AG04450 (cell line): ENCODE measurements around the gene TULP1. TPM values are rescaled to one million over a fixed set of nuclear protein-coding genes. Genes with fewer than 3 reads are reported as not detected.
A peak's percentile ranks its signal among the peaks of the same experiment; 100 is the strongest.

ENCODE experiments used
- CTCF ChIA-PET: fragments of 300-600, 350-600 bp; formaldehyde crosslinking; extraction: SDS; loops from one replicate; lab custom pipeline; 2022; ENCODE audit warnings: antibody characterized with exemption, inconsistent platforms; lab: Charles Lee
- POLR2A ChIA-PET: fragments of 350-600 bp; formaldehyde crosslinking; extraction: SDS; loops from one replicate; lab custom pipeline; 2021; ENCODE audit warnings: antibody characterized with exemption, inconsistent platforms; lab: Yijun Ruan, JAX
- DNase-seq: peaks from one replicate; pipeline ENCODE4 v3.0.0-alpha.2; 2011; ENCODE audit warnings: low read depth, low spot score
- H3K27ac ChIP-seq: one replicate; pipeline ENCODE4 v1.5.1; 2012; ENCODE audit warnings: low read depth, low read length, control low read depth
- H3K27me3 ChIP-seq: one replicate; pipeline ENCODE4 v1.6.0; 2012; ENCODE audit warnings: low read length; ENCODE audit not compliant: control insufficient read depth, insufficient read depth
- H3K4me3 ChIP-seq: 2 replicates; pipeline ENCODE4 v1.5.1; 2011; ENCODE audit warnings: mild to moderate bottlenecking, low read depth, low read length, control low read depth
- H3K9me3 ChIP-seq: 2 replicates; pipeline ENCODE4 v1.5.1; 2012; ENCODE audit warnings: low read length; ENCODE audit not compliant: control insufficient read depth, insufficient read depth
- polyA plus RNA-seq: library from polyadenylated mRNA; depleted of rRNA; stranded (reverse); fragments of >200 nt; gene quantifications from 2 replicates; pipeline ENCODE4 v1.2.3, GENCODE V29; 2011
- TF ChIP-seq, protein P1 (sequence below): IDR thresholded peaks from 2 replicates; pipeline ENCODE4 v1.5.1; 2011; ENCODE audit warnings: low read depth, low read length, control low read depth, inconsistent platforms

TULP1 gene
- polyA plus RNA-seq, 1 experiment: not detected

DNA sequence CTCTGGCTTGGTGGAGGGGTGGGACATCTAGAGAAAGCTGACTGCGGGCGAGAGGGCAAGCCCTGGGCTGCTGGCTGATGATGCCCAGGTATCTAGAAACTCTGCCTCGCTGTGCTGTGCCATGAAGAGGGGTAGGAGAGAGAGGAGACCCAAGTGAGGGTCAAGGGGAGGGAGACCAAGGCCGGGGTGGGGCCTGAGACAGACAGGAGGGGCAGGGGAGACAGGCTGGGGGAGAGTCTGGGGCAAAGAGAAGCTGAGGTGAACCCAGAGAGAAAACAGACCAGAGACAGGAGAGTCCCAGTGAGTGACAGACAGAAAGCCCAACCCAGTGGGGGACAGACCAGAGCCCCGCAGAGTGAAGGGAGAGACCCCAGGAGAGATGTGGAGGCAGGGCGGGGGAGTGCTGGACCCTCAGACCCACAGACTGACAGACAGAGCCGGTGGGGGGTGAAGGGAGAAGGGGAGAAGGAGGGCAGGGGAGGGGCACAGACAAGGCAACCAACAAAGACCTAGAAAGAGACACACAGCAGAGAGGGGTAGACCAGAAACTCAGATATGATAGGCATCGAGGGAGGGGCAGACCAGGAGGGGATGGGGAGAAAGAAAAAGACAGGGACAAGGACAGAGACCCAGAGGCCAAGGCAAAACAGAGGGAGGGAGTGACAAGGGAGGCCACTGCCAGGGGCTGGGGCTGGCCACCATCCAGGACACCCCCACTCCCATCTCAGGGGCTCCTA lies 21.7 kb downstream of the TULP1 start:
- no peaks in the 10 kb centered on the region for H3K9me3 ChIP-seq
- H3K27ac ChIP-seq: peak overlapping the region; percentile 80
- no peak for DNase-seq
- POLR2A ChIA-PET: interaction anchor here (0.5 to 1.4 kb wide), 5 partner anchors 9 to 246 kb away, joined by 3 to 7 read pairs (median 3); no protein-coding TSS in a partner anchor
- TF ChIP-seq, protein P1, sequence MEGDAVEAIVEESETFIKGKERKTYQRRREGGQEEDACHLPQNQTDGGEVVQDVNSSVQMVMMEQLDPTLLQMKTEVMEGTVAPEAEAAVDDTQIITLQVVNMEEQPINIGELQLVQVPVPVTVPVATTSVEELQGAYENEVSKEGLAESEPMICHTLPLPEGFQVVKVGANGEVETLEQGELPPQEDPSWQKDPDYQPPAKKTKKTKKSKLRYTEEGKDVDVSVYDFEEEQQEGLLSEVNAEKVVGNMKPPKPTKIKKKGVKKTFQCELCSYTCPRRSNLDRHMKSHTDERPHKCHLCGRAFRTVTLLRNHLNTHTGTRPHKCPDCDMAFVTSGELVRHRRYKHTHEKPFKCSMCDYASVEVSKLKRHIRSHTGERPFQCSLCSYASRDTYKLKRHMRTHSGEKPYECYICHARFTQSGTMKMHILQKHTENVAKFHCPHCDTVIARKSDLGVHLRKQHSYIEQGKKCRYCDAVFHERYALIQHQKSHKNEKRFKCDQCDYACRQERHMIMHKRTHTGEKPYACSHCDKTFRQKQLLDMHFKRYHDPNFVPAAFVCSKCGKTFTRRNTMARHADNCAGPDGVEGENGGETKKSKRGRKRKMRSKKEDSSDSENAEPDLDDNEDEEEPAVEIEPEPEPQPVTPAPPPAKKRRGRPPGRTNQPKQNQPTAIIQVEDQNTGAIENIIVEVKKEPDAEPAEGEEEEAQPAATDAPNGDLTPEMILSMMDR: no peak
- no peak overlapping the region for H3K4me3 ChIP-seq
- H3K27me3 ChIP-seq: no peaks in the 10 kb centered on the region
- CTCF ChIA-PET: interaction anchor here (1.7 kb wide), 1 partner anchor 23 kb away, joined by 7 read pairs; the partner anchor contains the start of gene RPL10A

DNA sequence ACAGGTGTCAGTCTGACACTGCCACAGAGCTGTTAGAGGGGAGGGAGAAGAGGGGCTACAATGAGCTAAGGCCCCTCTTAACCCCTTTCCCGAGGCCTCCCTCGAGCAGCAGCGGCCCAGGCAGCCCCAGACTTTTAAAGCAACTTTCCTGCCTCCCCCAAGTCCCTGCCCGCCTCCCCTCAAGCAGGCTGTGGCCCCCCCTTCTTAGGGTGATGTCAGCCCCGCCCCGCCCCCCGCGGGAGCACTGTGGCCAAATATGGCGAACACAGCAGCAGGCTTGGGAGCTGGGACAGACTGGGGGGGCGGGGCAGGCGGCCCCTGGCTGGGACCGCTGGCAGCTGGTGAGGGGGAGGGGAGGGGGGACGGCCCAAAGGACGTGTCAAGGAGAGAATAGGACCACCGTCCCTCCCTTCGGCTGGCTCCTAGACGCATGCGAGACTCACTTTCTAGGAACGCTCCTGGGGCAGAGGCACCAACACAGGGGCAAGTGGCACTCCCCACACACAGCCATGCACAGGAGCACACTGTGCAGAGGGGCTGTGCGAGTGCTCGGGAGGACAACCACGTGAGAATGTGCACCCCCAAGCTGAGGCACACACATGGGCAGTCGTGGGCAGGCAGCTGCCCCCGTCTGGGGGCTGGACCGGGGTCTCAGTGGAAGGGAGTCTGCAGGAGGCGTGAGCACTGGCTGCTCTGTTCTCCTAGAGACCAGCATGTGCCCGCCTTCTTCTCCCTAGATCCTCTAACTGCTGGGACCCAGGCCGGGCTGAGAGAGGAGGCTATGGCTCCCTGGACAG lies 22.5 kb downstream of the TULP1 start:
- ChIA-PET CTCF (interaction anchor here (0.6 to 0.8 kb wide), 2 partner anchors 23 to 41 kb away, joined by 3 read pairs; no protein-coding TSS in a partner anchor), POLR2A (interaction anchor here (0.6 to 1.8 kb wide), 7 partner anchors 9 to 882 kb away, joined by 3 to 7 read pairs (median 3); partner anchors contain the start of gene RPL10A)
- TF ChIP-seq, protein P1: no peak
- H3K27me3 ChIP-seq: no peaks in the 10 kb centered on the region
- H3K9me3 ChIP-seq: no peaks in the 10 kb centered on the region
- peak overlapping the region; percentile 80 for H3K27ac ChIP-seq
- H3K4me3 ChIP-seq: peak overlapping the region; percentile 40
- peak; percentile 72 for DNase-seq

DNA sequence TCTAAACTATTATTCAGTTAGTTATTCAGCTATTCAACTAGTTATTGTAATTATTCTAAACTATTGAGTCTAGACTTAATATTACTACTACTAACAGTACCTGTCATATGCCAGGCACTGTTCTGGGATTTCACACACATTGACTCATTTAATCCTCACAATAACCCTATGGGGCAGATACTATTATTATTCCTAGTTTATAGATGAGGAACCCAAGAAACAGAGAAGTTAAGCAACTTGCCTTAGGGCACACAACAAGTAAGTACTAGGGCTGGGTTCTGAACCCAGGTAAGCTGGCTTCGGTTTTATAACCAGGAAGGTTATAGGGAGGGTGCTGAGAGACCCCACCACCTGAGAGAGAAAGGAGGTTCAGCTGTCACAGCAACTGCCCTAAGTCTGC lies 23.6 kb downstream of the TULP1 start:
- ChIA-PET CTCF (interaction anchor here (0.8 kb wide), 1 partner anchor 21 kb away, joined by 3 read pairs; no protein-coding TSS in a partner anchor), POLR2A (interaction anchor here (1.0 to 1.8 kb wide), 3 partner anchors 11 to 20 kb away, joined by 3 to 7 read pairs (median 6); partner anchors contain the start of gene RPL10A)
- peak overlapping the region; percentile 80 for H3K27ac ChIP-seq
- TF ChIP-seq, protein P1: no peak
- H3K9me3 ChIP-seq: no peaks in the 10 kb centered on the region
- DNase-seq: no peak
- H3K27me3 ChIP-seq: no peaks in the 10 kb centered on the region
- H3K4me3 ChIP-seq: no peak overlapping the region

DNA sequence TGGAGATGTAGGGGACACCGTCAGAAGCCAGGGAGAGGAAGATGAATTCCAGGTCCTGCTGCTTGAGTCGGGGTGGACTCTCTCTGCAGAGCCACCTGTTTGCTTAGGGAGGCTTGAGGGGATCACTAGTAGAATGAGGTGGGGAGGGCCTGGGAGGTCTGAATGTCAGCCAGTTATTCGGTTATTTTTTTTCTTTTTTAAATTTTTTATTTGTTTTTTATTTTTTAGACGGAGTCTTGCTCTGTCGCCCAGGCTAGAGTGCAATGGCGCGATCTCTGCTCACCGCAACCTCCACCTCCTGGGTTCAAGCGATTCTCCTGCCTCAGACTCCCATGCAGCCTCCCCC lies 24.2 kb downstream of the TULP1 start:
- Histone ChIP-seq H3K9me3 (no peaks in the 10 kb centered on the region), H3K27me3 (no peaks in the 10 kb centered on the region), H3K27ac (peak overlapping the region; percentile 77), H3K4me3 (no peak overlapping the region)
- POLR2A ChIA-PET: interaction anchor here (1.0 kb wide), 1 partner anchor 11 kb away, joined by 3 read pairs; no protein-coding TSS in a partner anchor
- CTCF ChIA-PET: no interaction called here
- DNase-seq: no peak
- TF ChIP-seq, protein P1: no peak
